ENCODE data around the gene ARHGEF26.

The ARHGEF26 gene

GRCh38 chr3:154131830-154132229 is 10.6 kb downstream of the ARHGEF26 start:
- DNase-seq (ENCODE audit: low read depth in 1 of 2, low spot score in 1 of 2) = no peak
- H3K4me3 ChIP-seq (replicated peaks; ENCODE audit: insufficient read depth, low read length) = no peak overlapping the region
- H3K27ac ChIP-seq (replicated peaks) = no peak overlapping the region
- H3K27me3 ChIP-seq (ENCODE audit: insufficient read depth, poor library complexity, severe bottlenecking) = no peaks in the 10 kb centered on the region
- no peak for TF ChIP-seq GABPA (IDR thresholded peaks at IDR 0.05; ENCODE audit: low read depth)

- DNase-seq (ENCODE audit: low read depth in 1 of 2, low spot score in 1 of 2) = peak; percentile 0 to 28
- no peak for TF ChIP-seq POLR2AphosphoS5 (IDR thresholded peaks at IDR 0.05; ENCODE audit: low read depth)
- no peak for TF ChIP-seq GABPA (IDR thresholded peaks at IDR 0.05; ENCODE audit: low read depth)
- no peak for TF ChIP-seq REST (IDR thresholded peaks at IDR 0.05; ENCODE audit: insufficient replicate concordance, low read depth)
- TF ChIP-seq CTCF (IDR thresholded peaks at IDR 0.05; ENCODE audit: insufficient read depth, low read length) = no peak
- no peak for TF ChIP-seq SPI1 (IDR thresholded peaks at IDR 0.05; ENCODE audit: borderline replicate concordance, low read depth)
- H3K27me3 ChIP-seq (ENCODE audit: insufficient read depth, poor library complexity, severe bottlenecking) = no peaks in the 10 kb centered on the region
- H3K4me3 ChIP-seq (replicated peaks; ENCODE audit: insufficient read depth, low read length) = no peak overlapping the region
- H3K27ac ChIP-seq (replicated peaks) = no peak overlapping the region
Observed at GRCh38 chr3:154132777-154133375, 11.7 kb downstream of the ARHGEF26 start.

GRCh38 chr3:154135511-154136173 is 14.5 kb downstream of the ARHGEF26 start:
- Histone ChIP-seq H3K4me3 (replicated peaks; ENCODE audit: insufficient read depth, low read length) (no peak overlapping the region), H3K27ac (replicated peaks) (no peak overlapping the region), H3K27me3 (ENCODE audit: insufficient read depth, poor library complexity, severe bottlenecking) (no peaks in the 10 kb centered on the region)
- TF ChIP-seq POLR2AphosphoS5 (IDR thresholded peaks at IDR 0.05; ENCODE audit: low read depth) (no peak), REST (IDR thresholded peaks at IDR 0.05; ENCODE audit: insufficient replicate concordance, low read depth) (no peak), GABPA (IDR thresholded peaks at IDR 0.05; ENCODE audit: low read depth) (no peak), SPI1 (IDR thresholded peaks at IDR 0.05; ENCODE audit: borderline replicate concordance, low read depth) (no peak), CTCF (IDR thresholded peaks at IDR 0.05; ENCODE audit: insufficient read depth, low read length) (no peak)
- DNase-seq (ENCODE audit: low read depth in 1 of 2, low spot score in 1 of 2) = no peak

- no peak for DNase-seq (ENCODE audit: low read depth in 1 of 2, low spot score in 1 of 2)
- H3K4me3 ChIP-seq (replicated peaks; ENCODE audit: insufficient read depth, low read length) = no peak overlapping the region
- no peak overlapping the region for H3K27ac ChIP-seq (replicated peaks)
- H3K27me3 ChIP-seq (ENCODE audit: insufficient read depth, poor library complexity, severe bottlenecking) = no peaks in the 10 kb centered on the region
- TF ChIP-seq SPI1 (IDR thresholded peaks at IDR 0.05; ENCODE audit: borderline replicate concordance, low read depth) = no peak
- no peak for TF ChIP-seq POLR2AphosphoS5 (IDR thresholded peaks at IDR 0.05; ENCODE audit: low read depth)
- TF ChIP-seq GABPA (IDR thresholded peaks at IDR 0.05; ENCODE audit: low read depth) = no peak
- no peak for TF ChIP-seq CTCF (IDR thresholded peaks at IDR 0.05; ENCODE audit: insufficient read depth, low read length)
- TF ChIP-seq REST (IDR thresholded peaks at IDR 0.05; ENCODE audit: insufficient replicate concordance, low read depth) = no peak
Observed at GRCh38 chr3:154137036-154137435, 15.8 kb downstream of the ARHGEF26 start.

All from HL-60 (cell line).